GM12873 (cell line): Measurements from ENCODE around the gene FHOD3.

Source experiments
- CTCF ChIP-seq: IDR thresholded peaks from 2 replicates; pipeline ENCODE4 v1.5.1; 2012; ENCODE audit warnings: low read depth, mild to moderate bottlenecking, moderate library complexity, low read length, control low read depth; ENCODE audit not compliant: insufficient read depth; ENCODE audit errors: missing control alignments

The FHOD3 gene

GRCh38 chr18:36628435-36629137 lies 331.1 kb downstream of the FHOD3 start:
- no peak for TF ChIP-seq CTCF

- no peak for TF ChIP-seq CTCF
Measured at GRCh38 chr18:36629138-36629530, 331.6 kb downstream of the FHOD3 start.

- no peak for TF ChIP-seq CTCF
Measured at GRCh38 chr18:36629836-36630235, 332.3 kb downstream of the FHOD3 start.

GRCh38 chr18:36630917-36631316 lies 333.4 kb downstream of the FHOD3 start:
- TF ChIP-seq CTCF: no peak

- no peak for TF ChIP-seq CTCF
Measured at GRCh38 chr18:36633961-36634412, 336.5 kb downstream of the FHOD3 start.

- TF ChIP-seq CTCF: no peak
Measured at GRCh38 chr18:36634573-36635216, 337.2 kb downstream of the FHOD3 start.

GRCh38 chr18:36635414-36636096 lies 338.0 kb downstream of the FHOD3 start:
- no peak for TF ChIP-seq CTCF
